Left ventricle myocardium inferior (tissue), 1 donor: ENCODE measurements around the gene LGSN. TPM values are rescaled to one million over a fixed set of nuclear protein-coding genes. Genes with fewer than 3 reads are reported as not detected.
"Not testable (repeated sequence)": the region's sequence is repeated elsewhere in the genome, so short reads cannot be mapped to it uniquely, and the experiment has no call there.

ENCODE experiments used
- DNase-seq: peaks from one replicate; pipeline ENCODE4 v3.0.0-alpha.2; 2020
- H3K27ac ChIP-seq: fragments of 200-600 bp; replicated peaks from 2 replicates; pipeline ENCODE4 v1.8.0; 2021
- H3K27me3 ChIP-seq: fragments of 200-600 bp; 2 replicates; pipeline ENCODE4 v1.8.0; 2021; ENCODE audit warnings: low read depth
- H3K36me3 ChIP-seq: fragments of 200-600 bp; 2 replicates; pipeline ENCODE4 v1.8.0; 2021
- H3K4me1 ChIP-seq: fragments of 200-600 bp; 2 replicates; pipeline ENCODE4 v1.8.0; 2021
- H3K4me3 ChIP-seq: fragments of 200-600 bp; 2 replicates; pipeline ENCODE4 v1.8.0; 2021; ENCODE audit warnings: mild to moderate bottlenecking, moderate library complexity
- H3K9me3 ChIP-seq: fragments of 200-600 bp; replicated peaks from 2 replicates; pipeline ENCODE4 v1.8.0; 2021
- intact Hi-C: fragments of 100-400 bp; cut with micrococcal nuclease; formaldehyde crosslinking; loops from one replicate; pipeline ENCODE4 v1.11.0; 2022
- total RNA-seq: library from RNA; stranded (reverse); fragmentation: NEBNext Ultra II Directional; extraction: Animal tissue kit (Norgen Biotek cat#: 25700); gene quantifications from one replicate; pipeline ENCODE4 v1.2.1, GENCODE V29; 2021
- TF ChIP-seq, protein P1 (sequence below): fragments of 200-600 bp; IDR thresholded peaks from 2 replicates; pipeline ENCODE4 v1.8.0; 2021; ENCODE audit warnings: antibody characterized with exemption, mild to moderate bottlenecking, borderline replicate concordance
- donor health status: DM: no; HTN: yes; CAD: no; lungs with severe emphysema.

LGSN gene
- total RNA-seq, 1 donor from 2014 or later, result not detected

DNA sequence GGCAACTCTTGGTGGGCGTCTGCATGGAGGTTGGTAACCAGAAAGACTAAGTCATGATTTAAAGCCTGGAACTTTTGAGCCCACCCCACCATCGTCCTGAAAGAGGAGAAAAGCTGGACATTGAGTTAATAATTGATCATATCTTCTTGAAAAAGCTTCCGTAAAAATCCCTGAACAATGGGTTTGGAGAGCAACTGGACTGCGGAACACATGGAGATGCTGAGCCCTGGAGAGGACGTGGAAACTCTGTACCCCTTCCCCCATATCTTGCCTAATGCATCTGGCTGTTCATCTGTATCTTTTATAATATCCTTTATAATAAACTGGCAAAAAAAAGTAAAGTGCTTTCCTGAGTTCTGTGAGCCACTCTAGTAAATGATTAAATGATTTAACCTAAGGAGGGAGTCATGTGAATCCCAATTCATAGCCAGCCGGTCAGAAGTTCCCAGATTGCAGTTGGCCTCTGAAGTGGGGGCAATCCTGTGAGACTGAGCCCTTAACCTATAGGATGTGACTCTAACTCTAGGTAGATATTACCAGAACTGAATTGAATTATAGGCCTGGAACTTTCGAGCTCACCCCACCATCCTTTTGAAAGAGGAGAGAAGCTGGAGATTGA is 26.5 kb upstream of the LGSN start:
- TF ChIP-seq, protein P1, sequence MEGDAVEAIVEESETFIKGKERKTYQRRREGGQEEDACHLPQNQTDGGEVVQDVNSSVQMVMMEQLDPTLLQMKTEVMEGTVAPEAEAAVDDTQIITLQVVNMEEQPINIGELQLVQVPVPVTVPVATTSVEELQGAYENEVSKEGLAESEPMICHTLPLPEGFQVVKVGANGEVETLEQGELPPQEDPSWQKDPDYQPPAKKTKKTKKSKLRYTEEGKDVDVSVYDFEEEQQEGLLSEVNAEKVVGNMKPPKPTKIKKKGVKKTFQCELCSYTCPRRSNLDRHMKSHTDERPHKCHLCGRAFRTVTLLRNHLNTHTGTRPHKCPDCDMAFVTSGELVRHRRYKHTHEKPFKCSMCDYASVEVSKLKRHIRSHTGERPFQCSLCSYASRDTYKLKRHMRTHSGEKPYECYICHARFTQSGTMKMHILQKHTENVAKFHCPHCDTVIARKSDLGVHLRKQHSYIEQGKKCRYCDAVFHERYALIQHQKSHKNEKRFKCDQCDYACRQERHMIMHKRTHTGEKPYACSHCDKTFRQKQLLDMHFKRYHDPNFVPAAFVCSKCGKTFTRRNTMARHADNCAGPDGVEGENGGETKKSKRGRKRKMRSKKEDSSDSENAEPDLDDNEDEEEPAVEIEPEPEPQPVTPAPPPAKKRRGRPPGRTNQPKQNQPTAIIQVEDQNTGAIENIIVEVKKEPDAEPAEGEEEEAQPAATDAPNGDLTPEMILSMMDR, result no peak

DNA sequence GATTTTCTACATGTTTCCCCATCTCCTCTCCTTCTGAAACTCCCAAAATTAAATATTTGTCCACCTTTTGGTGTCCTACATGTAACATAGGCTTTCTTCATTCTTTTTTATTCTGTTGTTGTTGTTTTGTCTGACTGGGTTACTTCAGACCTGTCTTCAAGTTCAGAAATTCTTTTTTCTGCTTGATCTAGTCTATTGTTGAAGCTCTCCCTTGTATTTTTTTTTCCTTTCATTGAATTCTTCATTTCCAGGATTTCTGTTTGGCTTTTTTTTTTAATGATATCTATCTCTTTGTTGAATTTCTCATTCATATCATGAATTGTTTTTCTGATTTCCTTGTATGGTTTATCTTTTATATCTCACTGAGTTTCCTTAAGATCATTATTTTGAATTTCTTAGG is 20.6 kb upstream of the LGSN start:
- TF ChIP-seq, protein P1, result no peak
- Histone ChIP-seq H3K27me3 (no peaks in the 10 kb centered on the region), H3K9me3 (peaks cover 35% of the 10 kb centered on the region), H3K36me3 (no peaks in the 10 kb centered on the region), H3K4me3 (no peak overlapping the region), H3K27ac (no peak overlapping the region), H3K4me1 (no peaks in the 10 kb centered on the region)
- intact Hi-C loops, result no loop called here
- DNase-seq, result no peak

More for the DNA sequence above, 26.5 kb upstream of the LGSN start:
- DNase-seq, result no peak
- intact Hi-C loops, result no loop called here
- H3K27ac ChIP-seq, result no peak overlapping the region
- H3K36me3 ChIP-seq, result no peaks in the 10 kb centered on the region
- H3K27me3 ChIP-seq, result no peaks in the 10 kb centered on the region
- no peak overlapping the region for H3K4me3 ChIP-seq
- H3K9me3 ChIP-seq, result peaks cover 2% of the 10 kb centered on the region
- no peaks in the 10 kb centered on the region for H3K4me1 ChIP-seq

DNA sequence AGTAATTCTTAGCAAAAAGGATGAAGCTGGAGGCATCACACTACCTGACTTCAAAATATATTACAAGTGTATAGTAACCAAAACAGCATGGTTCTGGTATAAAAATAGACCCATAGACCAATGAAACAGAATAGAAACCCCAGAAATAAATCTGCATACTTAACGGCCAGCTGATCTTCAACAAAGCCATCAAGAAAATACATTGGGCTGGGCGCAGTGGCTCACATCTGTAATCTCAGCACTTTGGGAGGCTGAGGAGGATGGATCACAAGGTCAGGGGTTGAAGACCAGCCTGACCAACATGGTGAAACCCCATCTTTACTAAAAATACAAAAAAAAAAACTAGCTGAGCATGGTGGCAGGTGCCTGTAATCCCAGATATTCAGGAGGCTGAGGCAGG is 14.9 kb upstream of the LGSN start:
- H3K27ac ChIP-seq, intact Hi-C loops, DNase-seq, H3K4me3 ChIP-seq, H3K36me3 ChIP-seq, H3K27me3 ChIP-seq, H3K4me1 ChIP-seq: not testable (repeated sequence)
- H3K9me3 ChIP-seq, result peaks cover 23% of the 10 kb centered on the region

DNA sequence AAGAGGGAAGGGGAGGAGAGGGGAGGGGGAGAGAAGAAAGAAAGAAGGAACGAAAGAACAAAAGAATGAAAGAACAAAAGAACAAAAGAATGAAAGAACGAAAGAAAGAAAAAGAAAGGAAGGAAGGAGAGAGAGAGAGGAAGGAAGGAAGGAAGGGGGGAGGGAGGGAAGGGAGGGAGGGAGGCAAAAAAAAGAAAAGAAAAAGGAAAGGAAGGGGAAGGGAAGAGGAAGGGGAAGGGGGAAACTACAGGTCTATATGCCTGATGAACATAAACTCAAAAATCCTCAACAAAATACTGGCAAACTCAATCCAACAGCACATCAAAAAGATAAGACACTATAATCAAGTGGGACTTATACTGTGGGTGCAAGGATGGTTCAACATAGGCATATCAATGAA is 13.7 kb upstream of the LGSN start:
- peaks cover 12% of the 10 kb centered on the region for H3K9me3 ChIP-seq
- no peaks in the 10 kb centered on the region for H3K4me1 ChIP-seq
- no peak overlapping the region for H3K4me3 ChIP-seq
- no peaks in the 10 kb centered on the region for H3K36me3 ChIP-seq
- no peak for DNase-seq
- TF ChIP-seq, protein P1, result no peak
- intact Hi-C loops, result no loop called here
- no peak overlapping the region for H3K27ac ChIP-seq
- H3K27me3 ChIP-seq, result no peaks in the 10 kb centered on the region

DNA sequence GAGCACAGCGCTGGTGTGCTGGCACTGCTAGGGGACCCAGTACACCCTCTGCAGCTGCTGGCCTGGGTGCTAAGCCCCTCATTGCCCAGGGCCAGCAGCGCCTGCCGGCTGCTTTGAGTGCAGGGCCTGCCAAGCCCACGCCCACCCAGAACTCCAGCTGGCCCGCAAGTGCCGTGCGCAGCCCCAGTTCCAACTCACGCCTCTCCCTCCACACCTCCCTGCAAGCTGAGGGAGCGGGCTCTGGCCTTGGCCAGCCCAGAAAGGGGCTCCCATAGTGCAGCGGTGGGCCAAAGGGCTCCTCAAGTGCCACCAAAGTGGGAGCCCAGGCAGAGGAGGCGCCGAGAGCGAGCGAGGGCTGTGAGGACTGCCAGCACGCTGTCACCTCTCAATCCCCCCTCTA is 6.8 kb upstream of the LGSN start:
- intact Hi-C loops, H3K4me3 ChIP-seq, H3K27me3 ChIP-seq, DNase-seq, H3K36me3 ChIP-seq, H3K4me1 ChIP-seq, H3K27ac ChIP-seq: not testable (repeated sequence)
- peaks cover 19% of the 10 kb centered on the region for H3K9me3 ChIP-seq

- no peak for DNase-seq
- H3K9me3 ChIP-seq, result peaks cover 19% of the 10 kb centered on the region
- no peak overlapping the region for H3K27ac ChIP-seq
- H3K4me3 ChIP-seq, result no peak overlapping the region
- TF ChIP-seq, protein P1, result no peak
- H3K36me3 ChIP-seq, result no peaks in the 10 kb centered on the region
- H3K27me3 ChIP-seq, result no peaks in the 10 kb centered on the region
- no peaks in the 10 kb centered on the region for H3K4me1 ChIP-seq
- intact Hi-C loops, result no loop called here
These were observed 3.2 kb upstream of the LGSN start for GRCh38 chr6:63322981-63323380.
